ENCODE data around the gene TMUB1.

Gene TMUB1

DNA sequence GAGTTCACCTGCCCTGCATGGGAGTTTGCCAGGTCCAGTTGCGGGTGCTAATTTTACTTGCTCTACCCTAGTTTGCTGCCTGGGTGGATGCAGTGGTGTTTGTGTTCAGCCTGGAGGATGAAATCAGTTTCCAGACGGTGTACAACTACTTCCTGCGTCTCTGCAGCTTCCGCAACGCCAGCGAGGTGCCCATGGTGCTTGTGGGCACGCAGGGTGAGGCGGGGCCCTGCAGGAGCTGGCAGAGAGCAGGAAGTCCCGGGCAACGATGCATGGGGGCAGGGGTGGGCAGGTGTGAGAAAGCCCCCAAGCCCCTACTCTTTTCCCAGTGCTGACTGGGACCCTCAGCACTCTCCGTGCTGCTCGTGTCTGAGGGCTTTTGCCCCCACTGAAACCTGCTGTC, 34.3 kb upstream of the TMUB1 start:
- TF ChIP-seq, protein P1, sequence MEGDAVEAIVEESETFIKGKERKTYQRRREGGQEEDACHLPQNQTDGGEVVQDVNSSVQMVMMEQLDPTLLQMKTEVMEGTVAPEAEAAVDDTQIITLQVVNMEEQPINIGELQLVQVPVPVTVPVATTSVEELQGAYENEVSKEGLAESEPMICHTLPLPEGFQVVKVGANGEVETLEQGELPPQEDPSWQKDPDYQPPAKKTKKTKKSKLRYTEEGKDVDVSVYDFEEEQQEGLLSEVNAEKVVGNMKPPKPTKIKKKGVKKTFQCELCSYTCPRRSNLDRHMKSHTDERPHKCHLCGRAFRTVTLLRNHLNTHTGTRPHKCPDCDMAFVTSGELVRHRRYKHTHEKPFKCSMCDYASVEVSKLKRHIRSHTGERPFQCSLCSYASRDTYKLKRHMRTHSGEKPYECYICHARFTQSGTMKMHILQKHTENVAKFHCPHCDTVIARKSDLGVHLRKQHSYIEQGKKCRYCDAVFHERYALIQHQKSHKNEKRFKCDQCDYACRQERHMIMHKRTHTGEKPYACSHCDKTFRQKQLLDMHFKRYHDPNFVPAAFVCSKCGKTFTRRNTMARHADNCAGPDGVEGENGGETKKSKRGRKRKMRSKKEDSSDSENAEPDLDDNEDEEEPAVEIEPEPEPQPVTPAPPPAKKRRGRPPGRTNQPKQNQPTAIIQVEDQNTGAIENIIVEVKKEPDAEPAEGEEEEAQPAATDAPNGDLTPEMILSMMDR (conservative IDR thresholded peaks at IDR 0.05; ENCODE audit: low read depth): no peak
- no peak for DNase-seq (ENCODE audit: low spot score)
- peak overlapping the region; percentile 91 for H3K27ac ChIP-seq
- ChIA-PET POLR2A (ENCODE audit: low non-redundant PET) (no interaction called here), CTCF (no interaction called here)

DNA sequence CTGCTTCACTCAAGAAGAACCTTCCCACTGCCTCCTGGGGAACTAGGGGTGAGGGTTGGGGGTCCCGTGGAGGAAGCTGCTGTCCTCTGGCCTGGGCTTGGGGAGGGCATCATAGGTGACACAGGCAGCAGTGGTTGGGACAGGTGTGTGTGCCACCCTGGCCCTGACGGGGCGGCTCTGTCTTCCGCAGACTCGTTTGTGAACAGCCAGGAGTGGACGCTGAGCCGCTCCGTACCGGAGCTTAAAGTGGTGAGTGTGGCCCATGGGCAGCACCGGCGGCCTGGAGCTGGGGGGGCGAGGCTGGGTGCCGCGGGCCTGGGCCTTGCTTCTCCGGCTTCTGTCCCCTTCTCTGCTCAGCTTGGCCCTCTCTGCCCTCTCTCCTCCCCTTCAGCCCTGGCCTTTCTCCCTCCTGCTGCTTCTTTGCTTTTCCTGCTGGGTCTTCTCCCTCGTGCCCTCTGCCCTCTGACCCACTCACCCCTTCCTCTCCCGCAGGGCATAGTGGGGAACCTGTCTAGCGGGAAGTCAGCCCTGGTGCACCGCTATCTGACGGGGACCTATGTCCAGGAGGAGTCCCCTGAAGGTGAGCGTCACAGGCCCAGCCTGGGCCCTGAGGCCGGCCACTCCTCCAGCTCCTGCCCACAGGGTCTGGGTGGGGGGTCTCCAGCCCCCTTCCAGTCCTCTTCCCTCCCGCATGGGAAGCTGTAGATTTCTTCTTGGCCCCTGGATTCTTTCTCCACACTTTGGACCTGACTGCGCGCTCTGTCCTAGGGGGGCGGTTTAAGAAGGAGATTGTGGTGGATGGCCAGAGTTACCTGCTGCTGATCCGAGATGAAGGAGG, 33.5 kb upstream of the TMUB1 start:
- POLR2A ChIA-PET (ENCODE audit: low non-redundant PET): interaction anchor here (1.1 kb wide), 1 partner anchor 36 kb away, joined by 5 read pairs; the partner anchor contains the start of gene FASTK
- TF ChIP-seq, protein P1 (conservative IDR thresholded peaks at IDR 0.05; ENCODE audit: low read depth): no peak
- CTCF ChIA-PET: no interaction called here
- DNase-seq (ENCODE audit: low spot score): no peak
- peak overlapping the region; percentile 91 for H3K27ac ChIP-seq

DNA sequence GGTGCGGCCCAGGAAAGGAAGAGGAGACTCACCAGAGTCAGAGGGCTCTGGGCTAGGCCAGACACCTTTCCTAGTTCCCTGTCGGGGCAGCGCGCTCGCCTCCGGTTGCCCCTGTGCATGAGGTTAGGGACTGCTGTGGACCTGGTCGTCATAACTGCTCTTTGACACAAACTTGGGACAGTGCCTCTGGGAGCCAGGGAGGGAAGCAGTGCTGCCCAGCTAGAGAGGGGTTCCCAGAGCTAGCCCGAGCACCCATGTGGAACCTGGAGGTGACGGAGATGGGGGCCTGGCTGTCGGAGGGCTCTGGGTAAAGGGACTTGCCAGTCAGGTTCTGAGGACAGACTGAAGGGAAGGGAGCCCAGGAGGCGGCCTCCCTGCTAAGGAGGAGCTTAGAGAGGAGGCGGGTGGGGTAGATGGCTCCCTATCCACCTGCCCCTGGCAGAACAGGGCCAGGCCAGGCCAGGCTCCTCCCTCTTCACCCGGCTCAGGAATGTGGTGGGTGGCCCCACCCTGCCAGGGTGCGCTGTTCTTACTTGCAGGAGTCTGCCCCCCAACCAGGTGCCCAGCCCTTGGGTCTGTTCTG, 32.6 kb upstream of the TMUB1 start:
- peak; percentile 94 for DNase-seq (ENCODE audit: low spot score)
- CTCF ChIA-PET: interaction anchor here (0.7 kb wide), 1 partner anchor 53 kb away, joined by 3 read pairs; no protein-coding TSS in a partner anchor
- H3K27ac ChIP-seq: peak overlapping the region; percentile 91
- POLR2A ChIA-PET (ENCODE audit: low non-redundant PET): interaction anchor here (1.1 kb wide), 1 partner anchor 35 kb away, joined by 5 read pairs; the partner anchor contains the start of gene FASTK
- TF ChIP-seq, protein P1 (conservative IDR thresholded peaks at IDR 0.05; ENCODE audit: low read depth): no peak

DNA sequence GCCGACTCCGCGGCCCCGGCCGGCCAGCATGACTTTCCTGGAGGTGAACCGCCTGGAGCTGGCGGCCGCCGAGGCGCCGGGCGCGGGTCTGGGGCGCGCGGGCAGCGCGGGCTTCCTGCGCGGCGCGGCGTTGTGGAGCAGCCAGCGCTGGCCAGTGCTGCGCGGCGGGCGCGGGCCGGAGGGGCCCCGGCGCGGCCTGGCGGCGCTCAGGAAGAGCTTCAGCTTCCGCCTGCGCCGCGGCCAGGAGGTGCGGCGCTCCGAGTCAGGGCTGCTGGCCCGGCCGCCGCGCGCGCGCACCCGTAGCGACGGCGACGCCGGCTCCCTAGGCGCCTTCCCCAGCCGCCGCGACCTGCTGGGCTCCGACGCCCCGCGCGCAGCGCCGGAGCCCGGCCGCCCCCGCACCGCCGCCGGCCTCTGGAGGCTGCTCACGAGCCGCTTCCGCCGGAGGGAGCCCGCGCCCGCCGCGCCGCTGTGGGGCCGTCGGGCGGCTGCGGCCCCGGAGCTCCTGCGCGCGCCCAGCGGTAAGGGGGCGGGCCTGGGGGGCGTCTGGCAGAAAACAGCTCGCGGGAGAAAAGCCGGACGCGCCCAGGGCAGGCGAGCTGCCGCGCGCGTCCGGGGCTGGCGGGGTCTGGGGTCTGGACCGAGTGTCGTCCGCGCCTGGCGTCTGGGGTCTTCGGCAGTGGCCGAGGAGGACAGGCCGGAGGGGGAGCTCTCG, 32.0 kb upstream of the TMUB1 start:
- POLR2A ChIA-PET (ENCODE audit: low non-redundant PET): interaction anchor here (1.1 kb wide), 1 partner anchor 35 kb away, joined by 5 read pairs; the partner anchor contains the start of gene FASTK
- TF ChIP-seq, protein P1 (conservative IDR thresholded peaks at IDR 0.05; ENCODE audit: low read depth): no peak
- CTCF ChIA-PET: interaction anchor here (0.7 kb wide), 1 partner anchor 53 kb away, joined by 3 read pairs; no protein-coding TSS in a partner anchor
- no peak for DNase-seq (ENCODE audit: low spot score)
- H3K27ac ChIP-seq: peak overlapping the region; percentile 91

DNA sequence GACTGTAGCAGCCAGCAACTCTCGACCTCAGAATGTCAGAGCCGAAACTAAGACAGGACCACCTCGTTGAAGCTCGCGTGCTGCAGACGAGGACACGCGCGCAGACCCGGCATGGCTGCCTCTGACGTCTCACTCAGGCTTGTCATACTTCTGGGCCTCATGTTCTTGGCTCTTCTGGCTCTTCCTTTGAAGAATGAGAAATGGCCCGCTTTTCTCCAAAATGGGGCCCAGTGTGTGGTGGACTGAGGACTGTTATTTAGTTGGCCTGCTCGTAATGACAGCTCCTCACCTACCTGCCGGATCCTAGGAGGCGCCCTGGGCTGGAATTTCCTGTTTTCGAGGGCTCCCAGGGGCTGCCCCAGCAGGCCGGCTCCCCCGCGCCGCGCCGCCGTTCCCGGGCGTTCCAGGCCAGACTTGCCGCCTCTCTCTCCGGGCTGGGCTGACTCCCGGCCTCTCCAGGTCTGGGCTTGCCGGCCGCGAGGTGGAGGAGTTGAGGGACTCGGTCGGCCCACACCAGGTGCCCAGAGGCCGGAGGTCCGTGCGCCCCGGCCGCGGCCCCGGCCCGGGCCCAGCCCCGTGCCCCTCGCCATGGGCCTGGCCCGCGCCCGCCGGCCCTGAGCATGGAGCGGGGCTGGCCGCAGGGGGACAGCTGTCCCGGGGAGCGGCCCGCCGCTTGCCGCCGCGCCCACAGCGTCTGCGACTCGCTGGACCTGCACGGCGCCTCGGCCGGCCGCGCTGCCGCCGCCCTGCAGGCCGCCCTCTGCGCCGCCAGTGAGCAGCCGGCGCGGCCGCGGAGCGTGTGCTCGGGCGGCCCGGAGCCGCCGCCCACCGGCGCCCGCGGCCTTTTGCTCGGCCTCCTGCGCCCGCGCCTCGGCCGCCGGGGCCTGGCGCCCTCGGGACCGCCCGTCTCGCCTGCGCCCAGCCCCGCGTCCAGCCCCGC, 31.1 kb upstream of the TMUB1 start:
- TF ChIP-seq, protein P1 (conservative IDR thresholded peaks at IDR 0.05; ENCODE audit: low read depth): peak; percentile 32
- ChIA-PET POLR2A (ENCODE audit: low non-redundant PET) (no interaction called here), CTCF (no interaction called here)
- DNase-seq (ENCODE audit: low spot score): peak; percentile 29
- peak overlapping the region; percentile 91 for H3K27ac ChIP-seq
